Limb (tissue), 2 donors: ENCODE measurements around the gene WDR54.
"Not testable (repeated sequence)": the region's sequence is repeated elsewhere in the genome, so short reads cannot be mapped to it uniquely, and the experiment has no call there.

Experiments used
- DNase-seq, 2 donors: peaks; one replicate each; pipeline ENCODE4 v3.0.0-alpha.2; 2016; ENCODE audit errors: extremely low spot score in 2 of 2

WDR54 gene

GRCh38 chr2:74406035-74406434, 15.5 kb upstream of the WDR54 start:
- no peak for DNase-seq

GRCh38 chr2:74407682-74408081, 13.8 kb upstream of the WDR54 start:
- no peak for DNase-seq

GRCh38 chr2:74413001-74413698, 8.4 kb upstream of the WDR54 start:
- no peak for DNase-seq

DNA sequence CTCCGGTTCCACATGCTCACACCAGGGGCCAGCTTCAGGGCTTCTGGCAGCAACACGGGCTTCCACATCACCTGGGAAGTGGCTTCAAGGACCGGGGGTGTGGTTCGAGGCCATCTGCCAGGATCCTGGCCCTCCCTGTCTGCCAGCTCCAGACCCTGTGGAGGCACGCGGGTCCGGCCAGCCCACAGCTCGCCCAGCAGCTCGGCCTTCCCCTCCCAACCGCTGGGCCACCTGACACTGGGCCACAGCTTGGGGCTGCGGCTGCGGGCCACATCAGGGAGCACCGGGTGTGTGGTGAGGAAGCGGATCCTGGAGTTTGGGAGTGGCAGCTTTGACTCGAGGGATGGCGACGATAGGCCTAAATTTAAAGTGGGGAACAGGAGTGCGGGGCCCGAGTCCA, 7.1 kb upstream of the WDR54 start:
- no peak for DNase-seq

DNA sequence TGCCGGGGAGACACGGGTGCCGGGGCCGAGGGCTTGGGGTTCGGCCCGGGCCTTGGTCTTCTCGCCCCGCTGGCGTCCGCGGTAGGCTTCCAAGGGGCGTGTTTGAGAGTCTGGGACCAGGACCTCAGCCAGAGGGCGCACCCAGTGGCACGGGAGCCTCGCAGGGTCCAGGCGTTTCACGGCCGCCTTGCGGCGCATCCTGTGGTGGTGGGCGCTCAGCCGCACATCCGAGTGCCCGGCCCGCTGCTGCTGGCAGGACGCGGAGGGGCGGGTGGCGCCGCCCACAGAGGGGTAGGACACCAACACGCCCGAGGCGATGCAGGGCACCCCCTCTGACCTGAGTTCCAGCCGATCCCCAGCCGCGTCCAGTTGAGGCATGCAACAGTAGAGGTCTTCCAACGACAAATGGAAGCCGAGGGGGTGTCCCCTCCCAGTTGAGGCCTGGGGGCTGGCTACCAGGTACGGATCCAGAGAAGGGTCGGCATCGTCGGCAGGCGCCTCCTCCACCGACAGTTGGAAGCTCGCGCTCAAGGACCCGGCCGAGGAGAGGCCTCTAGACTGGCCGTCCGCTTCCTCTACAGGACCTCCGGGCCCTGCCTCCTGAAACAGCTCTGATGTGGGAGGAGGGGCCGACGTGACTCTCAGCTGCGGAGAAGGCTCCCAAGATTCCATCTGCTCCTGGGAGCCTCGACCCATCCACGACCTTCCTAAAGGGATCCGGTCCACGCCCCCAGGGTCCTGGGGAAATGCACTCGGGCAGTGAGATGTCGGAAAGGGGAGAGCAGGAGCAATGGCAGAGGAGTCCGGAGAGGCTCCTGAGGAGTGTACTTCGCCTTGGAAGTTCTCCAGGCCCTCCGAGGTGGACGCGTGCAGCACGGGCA, 6.4 kb upstream of the WDR54 start:
- peak; percentile 34 to 73 for DNase-seq

DNA sequence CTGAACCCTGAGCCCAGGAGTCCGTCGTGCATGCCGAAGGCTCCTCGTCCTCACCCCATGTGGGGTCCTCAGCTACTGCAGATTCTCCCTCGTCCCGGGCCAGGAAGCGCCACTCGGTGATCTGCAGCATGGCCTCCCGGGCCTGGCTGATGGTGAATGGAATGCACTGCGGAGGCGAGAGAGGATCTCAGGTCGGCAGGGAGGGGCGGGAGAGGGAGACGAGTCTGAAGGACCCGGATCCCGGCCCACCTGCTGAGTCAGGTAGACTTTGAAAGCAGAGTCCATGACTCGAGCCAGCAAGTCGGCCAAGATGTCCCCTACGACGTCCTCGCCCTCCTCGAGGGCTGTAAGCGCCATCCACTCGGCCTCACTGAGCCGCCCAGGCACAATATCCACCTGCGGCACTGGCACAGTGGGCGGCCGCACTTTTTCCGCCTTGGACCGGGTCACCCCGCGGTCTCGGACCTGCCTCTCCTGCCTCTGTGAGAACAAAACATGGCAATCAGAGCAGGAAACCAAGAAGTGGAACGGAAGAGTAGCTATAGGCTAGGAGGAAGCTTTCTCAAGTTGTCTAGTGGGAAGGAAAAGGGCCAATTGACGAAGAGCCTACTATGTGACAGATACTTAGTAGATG, 5.7 kb upstream of the WDR54 start:
- no peak for DNase-seq

GRCh38 chr2:74416778-74417177, 4.8 kb upstream of the WDR54 start:
- DNase-seq, result no peak

DNA sequence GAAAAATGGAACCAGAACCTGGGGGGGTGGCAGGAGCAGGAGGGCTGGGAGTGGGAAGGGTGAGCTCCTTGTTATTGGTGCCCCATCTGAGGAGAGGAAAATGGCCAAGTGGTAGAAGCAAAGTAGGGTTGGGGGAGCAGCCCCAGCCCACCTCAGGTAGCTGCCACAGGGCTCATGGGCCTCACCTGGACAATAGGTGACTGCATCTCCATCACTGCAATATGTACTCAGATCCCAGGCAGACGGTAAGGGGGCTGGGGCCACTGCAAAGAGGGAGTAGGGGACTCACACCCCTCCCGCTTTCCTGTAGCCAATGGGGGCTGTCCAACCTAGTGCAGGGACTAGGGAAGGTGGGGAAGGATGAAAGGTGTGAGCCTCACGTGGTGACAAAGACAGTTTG, 4.3 kb upstream of the WDR54 start:
- no peak for DNase-seq

- no peak for DNase-seq
Observed at GRCh38 chr2:74417763-74418162, 3.8 kb upstream of the WDR54 start.

DNA sequence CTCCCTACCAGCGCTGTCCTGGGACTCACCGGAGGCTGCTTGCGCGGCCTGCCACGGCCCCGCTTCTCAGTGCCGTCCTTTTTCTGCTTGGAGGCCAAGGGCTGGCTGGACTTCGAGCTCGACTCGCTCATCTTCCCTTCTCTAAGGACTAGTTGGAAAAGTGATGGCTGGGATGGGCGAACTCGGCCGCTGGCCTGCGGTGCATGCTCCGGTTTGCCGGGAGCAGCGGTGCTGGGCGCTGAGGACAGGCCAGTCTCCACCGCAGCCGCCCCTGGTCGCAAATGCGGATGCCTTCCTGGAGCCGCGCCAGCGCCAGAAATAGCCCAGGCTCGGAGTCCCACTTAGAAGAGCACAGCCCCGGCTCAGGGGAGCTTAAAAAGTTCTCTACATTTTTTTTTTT, 3.2 kb upstream of the WDR54 start:
- DNase-seq, result no peak

DNA sequence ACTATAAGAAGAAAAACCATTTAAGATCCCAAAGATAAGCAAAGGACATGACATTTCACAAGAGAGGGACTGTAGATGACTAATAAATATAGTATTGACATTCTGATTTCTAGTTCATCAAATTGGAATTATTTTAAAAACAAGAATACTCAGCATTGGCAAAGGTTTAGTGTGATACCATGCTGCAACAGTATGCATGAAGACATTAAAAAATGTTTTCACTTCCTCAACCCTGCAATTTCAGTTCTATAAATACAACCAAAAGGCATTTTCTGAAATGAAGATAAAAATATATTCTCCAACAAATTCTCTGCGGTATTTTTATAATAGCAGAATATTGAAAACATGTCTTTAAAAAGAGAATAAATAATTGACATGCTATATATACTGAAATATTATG, 2.2 kb upstream of the WDR54 start:
- DNase-seq, result no peak

- DNase-seq, result no peak
Observed at GRCh38 chr2:74420006-74420405, 1.5 kb upstream of the WDR54 start.

DNA sequence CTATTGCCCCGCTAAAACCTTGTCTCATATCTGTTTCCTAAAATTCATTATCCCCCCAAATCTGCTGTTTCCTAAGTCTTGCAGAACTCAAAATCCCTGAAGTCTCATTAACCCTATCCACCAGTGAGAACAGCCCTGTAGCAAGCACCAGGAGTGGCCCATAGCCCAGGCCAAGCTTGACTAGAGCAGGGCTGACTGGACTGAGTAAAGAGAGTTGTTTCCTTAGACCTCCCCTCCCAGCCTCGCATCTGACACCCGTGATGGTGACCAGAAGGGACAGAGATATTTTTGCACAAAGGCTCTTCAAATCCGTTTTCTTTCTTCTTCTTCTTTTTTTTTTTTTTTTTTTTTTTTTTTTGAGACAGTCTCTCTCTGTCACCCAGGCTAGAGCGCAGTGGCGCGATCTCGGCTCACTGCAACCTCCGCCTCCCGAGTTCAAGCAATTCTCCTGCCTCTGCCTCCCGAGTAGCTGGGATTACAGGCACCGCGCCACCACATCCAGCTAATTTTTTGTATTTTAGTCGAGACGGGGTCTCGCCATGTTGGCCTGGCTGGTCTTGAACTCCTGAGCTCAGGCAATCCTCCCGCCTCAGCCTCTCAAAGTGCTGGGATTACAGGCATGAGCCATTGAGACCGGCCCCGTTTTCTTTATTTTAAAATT, 957 bp upstream of the WDR54 start:
- not testable (repeated sequence) for DNase-seq

DNA sequence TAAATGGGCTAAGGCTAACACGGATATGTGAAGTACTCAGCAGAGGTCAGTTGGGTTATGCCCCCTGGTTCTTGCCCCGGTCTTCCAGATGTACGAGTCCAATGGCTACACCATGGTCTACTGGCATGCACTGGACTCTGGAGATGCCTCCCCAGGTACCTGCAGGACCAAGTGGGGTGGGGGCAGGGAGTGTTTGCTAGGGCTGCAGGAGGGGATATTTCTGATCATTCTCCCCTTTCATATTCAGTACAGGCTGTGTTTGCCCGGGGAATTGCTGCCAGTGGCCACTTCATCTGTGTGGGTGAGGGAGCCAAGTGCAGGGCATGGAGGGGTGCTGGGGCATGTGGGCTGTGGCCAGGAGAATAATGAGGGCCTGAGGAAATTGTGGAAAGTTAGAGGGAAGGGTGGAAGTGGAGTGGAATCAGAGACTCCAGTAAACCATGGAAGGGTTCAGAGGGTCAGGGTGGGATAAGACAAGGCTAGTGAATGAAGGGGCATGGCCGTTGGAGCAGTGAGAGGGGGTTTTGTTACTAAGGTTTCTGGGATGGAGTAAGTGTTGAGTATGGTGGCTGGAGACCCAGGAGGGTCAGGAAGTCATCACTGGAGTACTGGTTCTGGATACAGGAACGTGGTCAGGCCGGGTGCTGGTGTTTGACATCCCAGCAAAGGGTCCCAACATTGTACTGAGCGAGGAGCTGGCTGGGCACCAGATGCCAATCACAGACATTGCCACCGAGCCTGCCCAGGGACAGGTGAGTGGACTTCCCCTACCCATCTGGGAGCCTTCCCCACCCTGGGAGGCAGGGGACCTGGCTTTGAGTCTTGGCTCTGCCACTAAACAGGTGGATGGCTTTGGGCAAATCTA, 1.9 kb downstream of the WDR54 start:
- DNase-seq, result no peak

DNA sequence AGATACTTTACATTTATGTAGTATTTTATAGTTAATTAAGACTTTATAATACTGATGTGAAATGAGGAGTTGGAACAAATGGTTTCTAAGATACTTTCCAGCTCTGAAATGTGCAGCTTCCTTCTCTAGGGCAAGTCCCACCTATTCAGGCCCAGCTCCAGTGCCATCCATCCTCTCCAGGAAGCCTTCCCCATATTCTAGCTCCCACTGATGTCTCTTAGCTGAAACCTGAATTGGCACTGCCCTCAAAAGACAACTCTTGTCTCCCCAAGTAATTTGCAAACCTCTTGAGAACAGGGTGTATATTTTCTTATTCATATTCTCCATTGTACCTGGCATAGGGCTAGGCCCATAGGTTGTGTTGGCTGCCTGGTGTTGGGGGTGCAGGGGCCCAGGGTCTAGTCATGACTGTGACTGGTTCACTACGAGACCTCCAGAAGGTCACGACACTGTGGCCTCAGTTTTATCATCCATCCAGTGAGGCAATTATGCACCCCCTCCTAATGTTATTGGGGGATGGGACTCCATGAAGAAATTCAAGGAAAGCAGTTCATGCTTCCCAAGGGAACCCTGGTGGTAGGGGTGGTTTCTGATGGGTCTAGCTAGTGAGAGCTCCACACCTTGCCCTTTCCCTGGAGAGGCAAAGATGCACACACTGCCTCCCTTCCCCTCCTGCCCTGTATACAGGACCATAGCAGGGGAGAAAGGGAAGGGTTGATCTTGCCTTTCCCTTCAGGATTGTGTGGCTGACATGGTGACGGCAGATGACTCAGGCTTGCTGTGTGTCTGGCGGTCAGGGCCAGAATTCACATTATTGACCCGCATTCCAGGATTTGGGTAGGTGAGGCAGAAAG, 2.8 kb downstream of the WDR54 start:
- DNase-seq, result no peak

DNA sequence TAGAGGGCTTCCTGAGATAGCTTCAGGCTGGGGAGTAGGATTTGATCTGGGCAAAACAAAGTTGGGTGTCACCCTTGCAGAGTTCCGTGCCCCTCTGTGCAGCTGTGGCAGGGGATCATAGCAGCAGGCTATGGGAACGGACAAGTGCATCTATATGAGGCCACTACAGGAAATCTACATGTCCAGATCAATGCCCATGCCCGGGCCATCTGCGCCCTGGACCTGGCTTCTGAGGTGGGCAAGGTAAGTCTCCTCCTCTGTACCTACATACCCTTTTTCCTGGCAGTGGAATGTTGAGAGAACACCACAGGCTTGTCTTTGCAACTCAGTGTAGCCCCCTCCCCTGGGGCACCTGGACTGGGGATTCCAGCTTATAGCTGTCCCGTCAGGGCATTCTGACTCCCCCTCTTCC, 3.5 kb downstream of the WDR54 start:
- no peak for DNase-seq

DNA sequence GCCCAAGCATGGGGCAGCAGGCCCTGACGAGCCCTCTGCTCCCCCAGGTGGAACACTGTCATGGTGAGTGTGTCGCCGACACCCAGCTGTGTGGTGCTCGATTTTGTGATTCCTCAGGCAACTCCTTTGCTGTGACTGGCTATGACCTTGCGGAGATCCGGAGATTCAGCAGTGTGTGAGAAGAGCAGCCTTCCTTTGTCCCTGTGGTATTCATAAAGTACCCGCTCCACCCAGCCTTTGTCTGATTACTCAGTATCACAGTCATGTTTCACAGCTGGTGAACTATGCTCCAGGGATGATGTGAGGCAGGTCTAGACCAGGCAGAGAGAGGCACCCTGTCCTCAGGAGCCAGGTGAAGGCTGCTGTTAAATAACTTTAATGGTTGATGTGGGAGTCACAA, 4.0 kb downstream of the WDR54 start:
- no peak for DNase-seq

GRCh38 chr2:74426181-74426758, 4.7 kb downstream of the WDR54 start:
- no peak for DNase-seq

- no peak for DNase-seq
Observed at GRCh38 chr2:74427551-74427950, 6.0 kb downstream of the WDR54 start.

GRCh38 chr2:74428675-74429074, 7.1 kb downstream of the WDR54 start:
- no peak for DNase-seq
